NCI-H1694 (cell line): Measurements from ENCODE around the gene NDST4.

Experiments
- DNase-seq: peaks from one replicate; lab custom pipeline; 2025; lab: John Stamatoyannopoulos, UW

The NDST4 gene

GRCh38 chr4:115113506-115114106 lies at the start of gene NDST4:
NDST4 (minus strand) TSS chr4:115113620; CDS start chr4:115077036, 36,584 bp downstream.
- DNase-seq = peak; percentile 64

GRCh38 chr4:115159141-115159540 lies 45.7 kb upstream of the NDST4 start:
- DNase-seq = no peak

- no peak for DNase-seq
These were observed 44.9 kb upstream of the NDST4 start for GRCh38 chr4:115158296-115158695.

GRCh38 chr4:115154826-115155225 lies 41.4 kb upstream of the NDST4 start:
- DNase-seq = peak; percentile 57

GRCh38 chr4:115152965-115153364 lies 39.5 kb upstream of the NDST4 start:
- no peak for DNase-seq

- no peak for DNase-seq
These were observed 38.7 kb upstream of the NDST4 start for GRCh38 chr4:115152081-115152480.

GRCh38 chr4:115149106-115149505 lies 35.7 kb upstream of the NDST4 start:
- no peak for DNase-seq

- no peak for DNase-seq
These were observed 32.2 kb upstream of the NDST4 start for GRCh38 chr4:115145393-115146160.

GRCh38 chr4:115128037-115128436 lies 14.6 kb upstream of the NDST4 start:
- no peak for DNase-seq

GRCh38 chr4:115126491-115126890 lies 13.1 kb upstream of the NDST4 start:
- DNase-seq = no peak

- no peak for DNase-seq
These were observed 8.1 kb upstream of the NDST4 start for GRCh38 chr4:115121351-115122043.

GRCh38 chr4:115119804-115120352 lies 6.5 kb upstream of the NDST4 start:
- peak; percentile 5 for DNase-seq

- DNase-seq = no peak
These were observed 4.2 kb upstream of the NDST4 start for GRCh38 chr4:115117651-115118050.

- peak; percentile 13 for DNase-seq
These were observed 2.9 kb downstream of the NDST4 start for GRCh38 chr4:115110191-115111181.

GRCh38 chr4:115108850-115109249 lies 4.6 kb downstream of the NDST4 start:
- no peak for DNase-seq

- DNase-seq = no peak
These were observed 6.0 kb downstream of the NDST4 start for GRCh38 chr4:115107411-115107810.

GRCh38 chr4:115101675-115102074 lies 11.7 kb downstream of the NDST4 start:
- no peak for DNase-seq

GRCh38 chr4:115090483-115091075 lies 22.8 kb downstream of the NDST4 start:
- DNase-seq = peak; percentile 26

GRCh38 chr4:115082633-115083032 lies 30.8 kb downstream of the NDST4 start:
- DNase-seq = no peak

- DNase-seq = no peak
These were observed 36.7 kb downstream of the NDST4 start for GRCh38 chr4:115076691-115077090.

- DNase-seq = no peak
These were observed 54.9 kb downstream of the NDST4 start for GRCh38 chr4:115058533-115058932.
